Upper lobe of left lung (tissue), 4 donors: ENCODE data around the gene GSTA3.
"Not testable (repeated sequence)": the region's sequence is repeated elsewhere in the genome, so short reads cannot be mapped to it uniquely, and the experiment has no call there.

Experiments used
- POLR2AphosphoS5 ChIP-seq, 2 donors: sonication (generic); formaldehyde crosslinking; IDR thresholded peaks; one replicate each; pipeline ENCODE4 v1.5.1; 2017; ENCODE audit warnings: antibody characterized with exemption in 2 of 2
- TF ChIP-seq, protein P1 (sequence below), 6 experiments: fragments of 450-650 bp in 4 of 6; fragments of 200-600 bp in 2 of 6; sonication (generic) in 2 of 6; IDR thresholded peaks; one replicate each; pipeline ENCODE4 v1.5.1; 2016 to 2019; ENCODE audit warnings: antibody characterized with exemption in 6 of 6

DNA sequence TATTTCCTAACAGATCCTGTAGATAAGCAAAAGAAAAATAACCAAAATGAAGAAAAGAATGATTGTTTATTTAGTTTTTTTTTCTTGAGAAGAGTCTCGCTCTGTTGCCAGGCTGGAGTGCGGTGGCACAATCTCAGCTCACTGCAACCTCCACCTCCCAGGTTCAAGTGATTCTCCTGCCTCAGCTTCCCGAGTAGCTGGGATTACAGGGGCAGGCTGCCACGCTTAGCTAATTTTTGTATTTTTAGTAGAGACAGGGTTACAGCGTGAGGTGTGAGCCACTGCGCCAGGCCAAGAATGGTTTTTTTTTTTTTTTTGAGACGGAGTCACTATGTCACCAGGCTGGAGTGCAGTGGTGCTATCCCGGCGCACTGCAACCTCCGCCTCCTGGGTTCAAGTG lies 33.3 kb upstream of the GSTA3 start:
- TF ChIP-seq, protein P1, sequence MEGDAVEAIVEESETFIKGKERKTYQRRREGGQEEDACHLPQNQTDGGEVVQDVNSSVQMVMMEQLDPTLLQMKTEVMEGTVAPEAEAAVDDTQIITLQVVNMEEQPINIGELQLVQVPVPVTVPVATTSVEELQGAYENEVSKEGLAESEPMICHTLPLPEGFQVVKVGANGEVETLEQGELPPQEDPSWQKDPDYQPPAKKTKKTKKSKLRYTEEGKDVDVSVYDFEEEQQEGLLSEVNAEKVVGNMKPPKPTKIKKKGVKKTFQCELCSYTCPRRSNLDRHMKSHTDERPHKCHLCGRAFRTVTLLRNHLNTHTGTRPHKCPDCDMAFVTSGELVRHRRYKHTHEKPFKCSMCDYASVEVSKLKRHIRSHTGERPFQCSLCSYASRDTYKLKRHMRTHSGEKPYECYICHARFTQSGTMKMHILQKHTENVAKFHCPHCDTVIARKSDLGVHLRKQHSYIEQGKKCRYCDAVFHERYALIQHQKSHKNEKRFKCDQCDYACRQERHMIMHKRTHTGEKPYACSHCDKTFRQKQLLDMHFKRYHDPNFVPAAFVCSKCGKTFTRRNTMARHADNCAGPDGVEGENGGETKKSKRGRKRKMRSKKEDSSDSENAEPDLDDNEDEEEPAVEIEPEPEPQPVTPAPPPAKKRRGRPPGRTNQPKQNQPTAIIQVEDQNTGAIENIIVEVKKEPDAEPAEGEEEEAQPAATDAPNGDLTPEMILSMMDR (IDR thresholded peaks at IDR 0.05) = not testable (repeated sequence)
- TF ChIP-seq POLR2AphosphoS5 (IDR thresholded peaks at IDR 0.05) = not testable (repeated sequence)
